Upper lobe of left lung (tissue), 6 donors: ENCODE data around the gene PRKCE. TPM values are rescaled to one million over a fixed set of nuclear protein-coding genes. Genes with fewer than 3 reads are reported as not detected.

Source experiments
- ATAC-seq, 2 donors: fragments of 200-7000 bp; cut with Tn5 transposase; one replicate each; pipeline ENCODE4 v1.9.1; 2022; ENCODE audit warnings: mild to moderate bottlenecking in 2 of 2, moderate library complexity in 2 of 2; ENCODE audit not compliant: low FRiP score in 2 of 2
- DNase-seq, 2 donors: peaks; one replicate each; pipeline ENCODE4 v3.0.0-alpha.2; 2019 to 2020
- H3K27ac ChIP-seq, 4 donors: fragments of 200-600 bp; sonication (generic); one replicate each; pipeline ENCODE4 v1.5.1; 2016 to 2019
- H3K27me3 ChIP-seq, 4 donors: fragments of 200-600 bp; sonication (generic); one replicate each; pipeline ENCODE4 v1.5.1; 2017 to 2019
- H3K36me3 ChIP-seq, 4 donors: fragments of 200-600 bp; sonication (generic); one replicate each; pipeline ENCODE4 v1.5.1; 2016 to 2019
- H3K4me1 ChIP-seq, 4 donors: fragments of 200-600 bp; sonication (generic); one replicate each; pipeline ENCODE4 v1.5.1; 2018 to 2019
- H3K4me3 ChIP-seq, 4 donors: fragments of 200-600 bp; sonication (generic); one replicate each; pipeline ENCODE4 v1.5.1; 2017 to 2019; ENCODE audit warnings: mild to moderate bottlenecking in 2 of 4, moderate library complexity in 1 of 4
- H3K9me3 ChIP-seq, 4 donors: fragments of 200-600 bp; sonication (generic); one replicate each; pipeline ENCODE4 v1.5.1; 2018 to 2019
- CTCF ChIP-seq, 6 experiments: fragments of 450-650 bp in 4 of 6; fragments of 200-600 bp in 2 of 6; sonication (generic) in 2 of 6; IDR thresholded peaks; one replicate each; pipeline ENCODE4 v1.5.1; 2016 to 2019; ENCODE audit warnings: antibody characterized with exemption in 6 of 6
- EP300 ChIP-seq, 4 donors: sonication (generic); formaldehyde crosslinking; IDR thresholded peaks; one replicate each; pipeline ENCODE4 v1.5.1; 2017; ENCODE audit warnings: antibody characterized with exemption in 4 of 4, control low read depth in 2 of 4
- POLR2A ChIP-seq, 4 donors: fragments of 450-650 bp; IDR thresholded peaks; one replicate each; pipeline ENCODE4 v1.5.1; 2016 to 2017; ENCODE audit warnings: antibody characterized with exemption in 4 of 4, mild to moderate bottlenecking in 2 of 4
- POLR2AphosphoS5 ChIP-seq, 2 donors: sonication (generic); formaldehyde crosslinking; IDR thresholded peaks; one replicate each; pipeline ENCODE4 v1.5.1; 2017; ENCODE audit warnings: antibody characterized with exemption in 2 of 2
- WGBS, 2 donors: methylation state at CpG; one replicate each; pipeline ENCODE4 v1.1.5; 2017 to 2018; 5-methylcytosine and 5-hydroxymethylcytosine counted together
- total RNA-seq, 6 donors: library from RNA; depleted of rRNA in 4 of 6; stranded (reverse); fragments of >200 nt in 4 of 6; gene quantifications; one replicate each; pipeline versions ENCODE4 v1.1.0 to v1.2.1, GENCODE V29; 2016 to 2021
- donor health status: DM: no; HTN: no; CAD: no; lungs with moderate emphysema.
- donor health status: DM: no; HTN: yes; CAD: no; lungs with severe emphysema.

The PRKCE gene
- total RNA-seq, 6 donors from 2014 or later, result 54.9 to 124 (median 75.6) TPM

DNA sequence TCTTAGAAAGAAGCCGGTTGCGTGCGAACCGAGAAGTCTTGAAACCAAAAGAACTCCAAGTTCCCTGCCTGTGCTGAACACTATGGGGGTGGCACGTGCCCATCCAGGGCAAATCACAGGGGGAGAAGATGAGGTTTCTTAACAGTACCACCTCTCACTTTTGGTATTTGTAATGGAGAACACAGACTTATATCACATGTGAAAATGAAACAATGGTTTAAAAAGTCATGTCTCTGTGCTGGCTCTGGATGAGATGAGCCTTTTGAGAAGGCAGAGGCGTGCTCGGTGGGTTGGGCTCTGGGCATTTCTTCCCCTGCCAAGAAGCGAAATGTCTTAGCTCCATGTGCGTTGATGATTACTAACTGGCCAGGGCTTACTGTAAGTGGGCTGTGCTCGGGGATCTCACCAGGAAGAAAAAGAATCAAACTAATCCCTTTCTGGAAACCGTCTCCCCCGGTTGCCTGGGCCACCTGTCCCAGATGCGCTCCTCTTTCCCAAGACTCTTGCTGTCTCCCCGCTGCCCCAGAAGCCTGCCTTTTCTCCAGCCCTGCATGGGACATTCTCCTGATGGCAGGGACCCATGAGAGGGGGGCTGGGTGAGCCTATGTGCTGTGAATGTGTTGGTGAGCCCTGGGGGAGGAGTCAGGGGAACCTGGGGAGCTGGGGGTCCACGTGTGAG is 252.9 kb downstream of the PRKCE start:
- peak in 1 of 2 donors; percentile 19 for DNase-seq
- Histone ChIP-seq H3K27ac (no peak overlapping the region), H3K9me3 (no peaks in the 10 kb centered on the region), H3K36me3 (no peaks in the 10 kb centered on the region), H3K27me3 (no peaks in the 10 kb centered on the region), H3K4me3 (no peak overlapping the region), H3K4me1 (peaks cover 7 to 27% (median 14%) of the 10 kb centered on the region in 4 donors)
- TF ChIP-seq EP300 (IDR thresholded peaks at IDR 0.05), result peak in 1 of 4 donors; percentile 13
- no peak for TF ChIP-seq POLR2A (IDR thresholded peaks at IDR 0.05)
- WGBS, 2 donors, result 77 to 83% methylated on average over 12 to 15 of the region's 15 CpGs
- peak in 1 of 2 donors; percentile 39 for ATAC-seq

DNA sequence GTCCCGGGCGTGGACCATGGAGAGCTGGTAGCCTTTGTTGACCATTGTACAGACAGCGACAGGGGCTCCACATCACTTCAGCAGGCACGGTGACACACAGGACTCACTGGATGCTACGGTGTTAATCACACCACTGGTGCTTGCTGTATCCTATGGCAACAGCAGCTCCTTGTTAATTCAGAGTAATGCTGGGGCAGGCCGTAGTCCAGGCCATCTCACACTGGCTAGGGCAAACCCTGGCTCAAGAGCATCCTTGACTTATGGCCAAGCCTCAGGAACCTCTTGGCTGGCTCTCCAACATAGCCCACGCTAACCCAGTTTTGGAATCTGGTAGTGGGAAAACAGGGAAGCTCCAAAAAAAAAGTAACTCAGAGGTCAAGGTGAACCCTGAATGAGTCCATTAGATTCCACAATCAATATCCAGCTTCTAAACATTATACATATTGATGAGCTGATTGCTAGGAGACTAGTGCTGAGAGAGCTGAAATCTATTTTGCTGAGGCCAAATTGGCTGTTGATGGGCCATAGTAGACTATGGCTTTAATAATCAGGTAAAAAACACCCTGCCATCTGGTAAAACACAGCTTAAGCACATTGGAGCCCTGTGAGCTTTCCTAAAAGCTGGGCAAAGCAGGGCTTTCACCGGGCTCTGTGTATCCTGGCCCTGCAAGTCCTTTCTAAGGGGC is 253.6 kb downstream of the PRKCE start:
- H3K36me3 ChIP-seq, result no peaks in the 10 kb centered on the region
- no peaks in the 10 kb centered on the region for H3K27me3 ChIP-seq
- ATAC-seq (peak in 1 of 2 donors; percentile 28), DNase-seq (no peak)
- WGBS, 2 donors, result 78 to 80% methylated on average over 1 to 8 of the region's 8 CpGs
- H3K9me3 ChIP-seq, result no peaks in the 10 kb centered on the region
- H3K4me3 ChIP-seq, result no peak overlapping the region
- H3K4me1 ChIP-seq, result peaks cover 10 to 25% (median 16%) of the 10 kb centered on the region in 4 donors
- no peak for TF ChIP-seq POLR2A (IDR thresholded peaks at IDR 0.05)
- no peak for TF ChIP-seq POLR2AphosphoS5 (IDR thresholded peaks at IDR 0.05)
- no peak for TF ChIP-seq CTCF (IDR thresholded peaks at IDR 0.05)
- no peak for TF ChIP-seq EP300 (IDR thresholded peaks at IDR 0.05)
- H3K27ac ChIP-seq, result no peak overlapping the region

- Histone ChIP-seq H3K9me3 (no peaks in the 10 kb centered on the region), H3K27me3 (no peaks in the 10 kb centered on the region), H3K36me3 (no peaks in the 10 kb centered on the region), H3K4me3 (no peak overlapping the region), H3K4me1 (peaks cover 12 to 28% (median 18%) of the 10 kb centered on the region in 4 donors), H3K27ac (no peak overlapping the region)
- WGBS, 2 donors, result 86 to 92% methylated on average over 4 to 5 of the region's 5 CpGs
- ATAC-seq (no peak), DNase-seq (no peak)
- TF ChIP-seq POLR2A (IDR thresholded peaks at IDR 0.05) (no peak), EP300 (IDR thresholded peaks at IDR 0.05) (no peak), CTCF (IDR thresholded peaks at IDR 0.05) (no peak), POLR2AphosphoS5 (IDR thresholded peaks at IDR 0.05) (no peak)
These were observed 254.1 kb downstream of the PRKCE start for GRCh38 chr2:45905632-45905958.

DNA sequence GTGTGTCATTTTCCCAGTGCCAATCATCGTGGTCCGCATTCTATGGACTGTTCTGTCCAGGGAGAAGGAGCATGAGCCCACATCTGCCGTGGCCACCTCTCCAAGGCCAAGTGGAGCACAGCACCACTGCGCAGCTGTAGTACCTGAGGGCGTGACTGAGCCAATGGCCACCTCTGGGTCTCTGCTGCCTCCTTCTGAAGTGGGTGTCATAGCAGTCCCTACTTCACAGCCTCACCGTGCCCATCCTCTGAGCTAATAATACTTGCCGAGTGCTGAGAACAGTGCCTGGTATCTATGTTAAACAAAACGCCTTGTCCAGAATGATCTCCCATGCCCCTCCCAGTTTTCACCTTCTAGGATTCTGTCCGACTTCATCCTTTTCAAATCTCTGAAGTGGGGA is 256.1 kb downstream of the PRKCE start:
- TF ChIP-seq POLR2AphosphoS5 (IDR thresholded peaks at IDR 0.05) (no peak), EP300 (IDR thresholded peaks at IDR 0.05) (no peak), CTCF (IDR thresholded peaks at IDR 0.05) (no peak), POLR2A (IDR thresholded peaks at IDR 0.05) (no peak)
- Histone ChIP-seq H3K9me3 (no peaks in the 10 kb centered on the region), H3K4me3 (no peak overlapping the region), H3K27me3 (no peaks in the 10 kb centered on the region), H3K4me1 (peaks cover 8 to 20% (median 12%) of the 10 kb centered on the region in 4 donors), H3K36me3 (no peaks in the 10 kb centered on the region), H3K27ac (no peak overlapping the region)
- DNase-seq, result no peak
- no peak for ATAC-seq
- WGBS, 2 donors, result 88 to 96% methylated on average over 6 to 9 of the region's 9 CpGs

DNA sequence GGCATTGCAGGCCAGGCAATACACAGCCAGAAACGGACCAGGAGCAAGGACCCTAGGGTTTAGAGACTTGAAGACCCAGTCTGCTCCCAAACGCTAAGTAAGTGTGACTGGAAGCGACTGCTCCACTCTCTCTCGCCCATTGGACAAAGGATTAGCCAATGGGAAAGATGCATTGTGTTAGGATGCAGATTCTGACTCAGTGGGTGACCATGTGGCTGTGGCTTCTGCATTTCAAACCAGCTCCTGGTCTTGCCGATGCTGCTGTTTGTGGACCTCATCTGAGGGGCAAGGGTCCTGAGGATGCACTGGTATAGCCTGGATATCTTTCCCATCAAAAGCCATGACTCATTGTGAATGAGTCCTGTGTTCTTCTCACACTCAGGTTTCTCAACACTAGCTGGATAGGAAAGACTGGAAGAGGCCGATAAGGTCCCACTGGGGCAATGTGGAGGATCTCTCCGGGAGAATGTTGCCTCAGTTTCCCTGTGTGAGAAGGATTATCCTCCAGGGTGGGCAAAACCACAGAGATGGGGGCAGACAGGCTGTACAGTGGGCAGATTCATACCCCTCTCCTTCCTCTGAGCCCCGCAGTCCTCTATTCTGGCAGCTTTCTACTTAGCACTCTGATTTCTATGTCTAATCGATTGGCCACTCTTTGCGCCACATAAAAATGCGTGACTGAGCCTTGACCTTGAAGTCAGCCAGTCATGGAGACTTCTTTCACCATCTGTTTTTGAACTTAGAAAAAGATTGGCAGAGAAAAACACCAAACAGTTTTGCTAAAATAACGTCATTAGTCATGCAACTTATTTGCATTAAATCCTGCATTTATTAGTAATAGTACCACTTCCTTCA is 257.1 kb downstream of the PRKCE start:
- Histone ChIP-seq H3K36me3 (no peaks in the 10 kb centered on the region), H3K27ac (peak overlapping the region in 1 of 4 donors; percentile 73), H3K4me1 (peaks cover 8 to 19% (median 11%) of the 10 kb centered on the region in 4 donors), H3K4me3 (no peak overlapping the region), H3K9me3 (no peaks in the 10 kb centered on the region), H3K27me3 (no peaks in the 10 kb centered on the region)
- DNase-seq (no peak), ATAC-seq (no peak)
- 88 to 97% methylated on average over 12 of the region's 12 CpGs for WGBS, 2 donors
- TF ChIP-seq POLR2A (IDR thresholded peaks at IDR 0.05) (no peak), POLR2AphosphoS5 (IDR thresholded peaks at IDR 0.05) (no peak), CTCF (IDR thresholded peaks at IDR 0.05) (no peak), EP300 (IDR thresholded peaks at IDR 0.05) (no peak)
